HCT116 (cell line): ENCODE measurements around the gene RASL11B. TPM values are rescaled to one million over a fixed set of nuclear protein-coding genes. Genes with fewer than 3 reads are reported as not detected.

Source experiments
- ATAC-seq: fragments of 200-7000 bp; cut with Tn5 transposase; 2 replicates; pipeline ENCODE4 v1.9.1; 2020; ENCODE audit warnings: mild to moderate bottlenecking, moderate library complexity
- BruUV-seq: library from RNA; stranded (reverse); fragments of 400-500 nt; replicated peaks from 2 replicates; lab custom pipeline; 2021; lab: Mats Ljungman, UMichigan
- CTCF ChIA-PET: fragments of 300-600 bp; sonication (Branson Sonifier 250); formaldehyde crosslinking; loops from one replicate; lab custom pipeline; 2021; ENCODE audit warnings: antibody characterized with exemption; lab: Charles Lee
- POLR2A ChIA-PET: fragments of 300-600, 350-600 bp; sonication (Branson Sonifier 250); formaldehyde crosslinking; loops from one replicate; lab custom pipeline; 2021; ENCODE audit warnings: antibody characterized with exemption; lab: Charles Lee
- RAD21 ChIA-PET, 2 experiments: fragments of 300-600 bp; sonication (Branson Sonifier 250); formaldehyde crosslinking; loops; one replicate each; lab custom pipeline; 2023; ENCODE audit warnings: low total read pairs in 2 of 2; ENCODE audit not compliant: uncharacterized antibody in 2 of 2, unreplicated experiment in 2 of 2, low non-redundant PET in 1 of 2; lab: Charles Lee
- DNase-seq: peaks from one replicate; pipeline ENCODE4 v3.0.0-alpha.2; 2010; ENCODE audit warnings: low read depth, low spot score
- H2AFZ ChIP-seq: fragments of 200-600 bp; shearing (Covaris generic), sonication (generic); 2 replicates; pipeline ENCODE4 v1.6.1; 2017; ENCODE audit warnings: low read depth, mixed run types, mixed read lengths, antibody characterized with exemption, low read length; ENCODE audit not compliant: poor library complexity, severe bottlenecking
- H3K27ac ChIP-seq: 2 replicates; pipeline ENCODE4 v1.5.1; 2012; ENCODE audit warnings: low read depth, low read length
- H3K27me3 ChIP-seq: fragments of 200-600 bp; sonication (generic); 2 replicates; pipeline ENCODE4 v1.6.1; 2016; ENCODE audit warnings: mixed run types, low read length, mixed read lengths; ENCODE audit not compliant: insufficient read depth
- H3K36me3 ChIP-seq, 2 experiments: fragments of 200-500 bp in 1 of 2; fragments of 200-600 bp in 1 of 2; sonication (Bioruptor generic) in 1 of 2; sonication (generic) in 1 of 2; 2 replicates each; pipeline versions ENCODE4 v1.5.1 to v1.6.1; 2014 to 2016; ENCODE audit warnings: low read length in 2 of 2, inconsistent platforms in 1 of 2, mixed read lengths in 1 of 2, mixed run types in 1 of 2; ENCODE audit not compliant: insufficient read depth in 2 of 2, control insufficient read depth in 1 of 2
- H3K4me1 ChIP-seq, 2 experiments: fragments of 200-600 bp in 1 of 2; sonication (generic) in 1 of 2; 2 replicates each; pipeline versions ENCODE4 v1.5.1 to v1.6.1; 2012 to 2017; ENCODE audit warnings: low read length in 2 of 2, inconsistent platforms in 1 of 2, mild to moderate bottlenecking in 1 of 2, mixed read lengths in 1 of 2, mixed run types in 1 of 2, moderate library complexity in 1 of 2; ENCODE audit not compliant: insufficient read depth in 2 of 2, control insufficient read depth in 1 of 2
- H3K4me2 ChIP-seq: fragments of 200-600 bp; sonication (generic); 2 replicates; pipeline ENCODE4 v1.6.1; 2017; ENCODE audit warnings: mixed run types, low read length, mixed read lengths
- H3K4me3 ChIP-seq, 2 experiments: fragments of 200-600 bp in 1 of 2; sonication (generic) in 1 of 2; replicated peaks in 1 of 2; 2 replicates each; pipeline ENCODE4 v1.5.1; 2011 to 2016; ENCODE audit warnings: low read length in 2 of 2, control low read depth in 1 of 2, low read depth in 1 of 2, mild to moderate bottlenecking in 1 of 2, mixed read lengths in 1 of 2, mixed run types in 1 of 2
- H3K79me2 ChIP-seq: fragments of 200-600 bp; sonication (generic); 2 replicates; pipeline ENCODE4 v1.6.1; 2017; ENCODE audit warnings: mild to moderate bottlenecking, mixed run types, low read length, moderate library complexity, mixed read lengths; ENCODE audit not compliant: insufficient read depth
- H3K9ac ChIP-seq: fragments of 200-600 bp; sonication (generic); 2 replicates; pipeline ENCODE4 v1.6.1; 2016; ENCODE audit warnings: low read length, mixed read lengths
- H3K9me2 ChIP-seq: fragments of 200-600 bp; sonication (generic), shearing (Covaris generic); 2 replicates; pipeline ENCODE4 v1.6.1; 2017; ENCODE audit warnings: mixed run types, mild to moderate bottlenecking, moderate library complexity; ENCODE audit not compliant: insufficient read depth
- H3K9me3 ChIP-seq, 2 experiments: fragments of 200-500 bp in 1 of 2; fragments of 200-600 bp in 1 of 2; sonication (Bioruptor generic) in 1 of 2; sonication (generic) in 1 of 2; 2 replicates each; pipeline ENCODE4 v1.6.1; 2014 to 2017; ENCODE audit warnings: low read length in 2 of 2, mixed read lengths in 2 of 2, inconsistent platforms in 1 of 2, low read depth in 1 of 2, mild to moderate bottlenecking in 1 of 2, mixed run types in 1 of 2, moderate library complexity in 1 of 2; ENCODE audit not compliant: control insufficient read depth in 1 of 2, insufficient read depth in 1 of 2
- H4K20me1 ChIP-seq: fragments of 200-600 bp; sonication (generic), shearing (Covaris generic); 2 replicates; pipeline ENCODE4 v1.6.1; 2017; ENCODE audit warnings: mixed run types, mild to moderate bottlenecking, moderate library complexity; ENCODE audit not compliant: insufficient read depth
- CEBPB ChIP-seq: IDR thresholded peaks from 2 replicates; pipeline ENCODE4 v1.6.1; 2012; ENCODE audit warnings: low read depth
- EGR1 ChIP-seq: IDR thresholded peaks from 2 replicates; pipeline ENCODE4 v1.6.1; 2012; ENCODE audit warnings: low read depth
- ELF1 ChIP-seq: IDR thresholded peaks from 2 replicates; pipeline ENCODE4 v1.6.1; 2012; ENCODE audit warnings: low read depth, borderline replicate concordance
- EZH2phosphoT487 ChIP-seq: fragments of 200-600 bp; IDR thresholded peaks from 2 replicates; pipeline ENCODE4 v1.6.1; 2018; ENCODE audit warnings: antibody characterized with exemption, borderline replicate concordance
- JUND ChIP-seq: IDR thresholded peaks from 2 replicates; pipeline ENCODE4 v1.6.1; 2012
- POLR2A ChIP-seq: IDR thresholded peaks from 2 replicates; pipeline ENCODE4 v1.7.0; 2011; ENCODE audit warnings: borderline replicate concordance; ENCODE audit not compliant: insufficient read depth, insufficient read length; ENCODE audit errors: extremely low read depth
- POLR2AphosphoS5 ChIP-seq: IDR thresholded peaks from 2 replicates; pipeline ENCODE4 v1.6.1; 2011; ENCODE audit warnings: mild to moderate bottlenecking, low read depth, low read length, moderate library complexity
- REST ChIP-seq: IDR thresholded peaks from 2 replicates; pipeline ENCODE4 v1.6.1; 2012; ENCODE audit warnings: low read depth
- SIN3A ChIP-seq: IDR thresholded peaks from 2 replicates; pipeline ENCODE4 v1.6.1; 2012; ENCODE audit warnings: low read depth
- SP1 ChIP-seq: IDR thresholded peaks from 2 replicates; pipeline ENCODE4 v1.6.1; 2012; ENCODE audit warnings: low read depth
- TCF7L2 ChIP-seq: IDR thresholded peaks from 2 replicates; pipeline ENCODE4 v1.7.0; 2011; ENCODE audit warnings: borderline replicate concordance, inconsistent platforms; ENCODE audit not compliant: insufficient read depth, insufficient read length; ENCODE audit errors: extremely low read depth
- ZFX ChIP-seq: fragments of 450-650 bp; IDR thresholded peaks from 2 replicates; pipeline ENCODE4 v1.6.1; 2017
- intact Hi-C: fragments of 100-400 bp; cut with micrococcal nuclease; formaldehyde crosslinking; loops from 2 replicates; pipeline ENCODE4 v1.10.0; 2022
- total RNA-seq: library from RNA; stranded (reverse); gene quantifications from one replicate; pipeline ENCODE4 v1.2.1, GENCODE V29; 2021; ENCODE audit not compliant: unreplicated experiment

RASL11B gene
- total RNA-seq, 1 experiment from 2014 or later, result 0.34 TPM

GRCh38 chr4:52865300-52865699 is 3.2 kb downstream of the RASL11B start:
- H3K9me3 ChIP-seq, result no peaks in the 10 kb centered on the region
- H3K79me2 ChIP-seq, result no peaks in the 10 kb centered on the region
- DNase-seq, result no peak
- RAD21 ChIA-PET, result no interaction called here
- POLR2A ChIA-PET, result no interaction called here
- no TSS peak for BruUV-seq
- no peak overlapping the region for H3K4me2 ChIP-seq
- H4K20me1 ChIP-seq, result no peaks in the 10 kb centered on the region
- no peak for ATAC-seq
- no peaks in the 10 kb centered on the region for H3K36me3 ChIP-seq
- H3K27ac ChIP-seq, result no peak overlapping the region
- H3K9ac ChIP-seq, result no peak overlapping the region
- CTCF ChIA-PET, result no interaction called here
- H3K4me3 ChIP-seq, result no peak overlapping the region
- TF ChIP-seq EGR1 (no peak), POLR2AphosphoS5 (no peak), JUND (no peak), CEBPB (no peak), POLR2A (no peak), ELF1 (no peak), ZFX (no peak), SP1 (no peak), SIN3A (no peak), TCF7L2 (no peak), REST (no peak), EZH2phosphoT487 (no peak)
- H3K4me1 ChIP-seq, result peaks cover 0 to 4% of the 10 kb centered on the region in 2 experiments; a peak in 2 of 4 replicates
- H3K9me2 ChIP-seq, result no peaks in the 10 kb centered on the region
- no peaks in the 10 kb centered on the region for H3K27me3 ChIP-seq
- H2AFZ ChIP-seq, result no peak overlapping the region
- intact Hi-C loops, result no loop called here
